Lower leg skin (tissue), 3 donors: Measurements from ENCODE around the gene EHD4.

Experiments
- POLR2A ChIP-seq, 2 donors: fragments of 450-650 bp; IDR thresholded peaks; one replicate each; pipeline ENCODE4 v1.6.1; 2016 to 2017; ENCODE audit warnings: antibody characterized with exemption in 2 of 2, mild to moderate bottlenecking in 1 of 2, moderate library complexity in 1 of 2
- TF ChIP-seq, protein P1 (sequence below), 3 donors: fragments of 450-650 bp; IDR thresholded peaks; one replicate each; pipeline ENCODE4 v1.5.1; 2016; ENCODE audit warnings: antibody characterized with exemption in 3 of 3, mild to moderate bottlenecking in 3 of 3, moderate library complexity in 2 of 3

DNA sequence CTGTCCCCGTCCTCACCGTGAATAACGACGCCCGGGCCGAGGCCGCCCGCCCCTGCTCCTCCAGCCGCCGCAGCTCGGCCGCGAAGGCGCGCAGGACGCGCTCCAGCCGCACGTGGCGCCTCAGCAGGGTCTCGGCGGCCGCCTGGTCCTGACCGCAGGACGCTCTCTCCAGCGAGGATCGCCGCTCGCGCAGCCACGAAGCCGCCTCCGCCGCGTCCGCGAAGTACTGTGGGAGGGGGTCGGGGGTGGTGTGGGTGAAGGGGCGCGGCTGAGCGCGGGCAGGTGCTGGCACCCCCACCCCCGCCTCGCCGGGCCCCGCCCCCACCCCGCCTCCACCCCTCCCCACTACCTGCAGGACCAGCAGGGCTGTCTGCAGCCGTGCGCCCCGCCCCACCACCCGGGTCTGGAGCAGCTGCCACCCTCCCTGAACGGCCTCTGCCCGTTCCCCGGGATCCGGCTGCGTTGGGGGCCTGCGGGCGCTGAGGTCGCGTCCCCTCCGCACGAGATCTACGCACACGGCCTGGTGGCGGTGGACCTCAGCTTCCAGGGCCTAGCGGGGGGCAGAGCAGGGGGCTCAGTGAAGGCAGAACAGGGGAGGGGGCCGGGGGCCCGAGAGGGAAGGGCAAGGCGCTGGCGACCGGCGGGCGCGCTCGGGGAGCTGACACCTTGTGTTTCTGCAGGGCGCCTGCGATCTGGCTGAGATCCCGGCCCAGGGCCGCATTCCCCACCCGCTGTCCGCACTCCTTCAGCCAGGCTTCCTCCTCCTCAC, 90.3 kb downstream of the EHD4 start:
- TF ChIP-seq, protein P1, sequence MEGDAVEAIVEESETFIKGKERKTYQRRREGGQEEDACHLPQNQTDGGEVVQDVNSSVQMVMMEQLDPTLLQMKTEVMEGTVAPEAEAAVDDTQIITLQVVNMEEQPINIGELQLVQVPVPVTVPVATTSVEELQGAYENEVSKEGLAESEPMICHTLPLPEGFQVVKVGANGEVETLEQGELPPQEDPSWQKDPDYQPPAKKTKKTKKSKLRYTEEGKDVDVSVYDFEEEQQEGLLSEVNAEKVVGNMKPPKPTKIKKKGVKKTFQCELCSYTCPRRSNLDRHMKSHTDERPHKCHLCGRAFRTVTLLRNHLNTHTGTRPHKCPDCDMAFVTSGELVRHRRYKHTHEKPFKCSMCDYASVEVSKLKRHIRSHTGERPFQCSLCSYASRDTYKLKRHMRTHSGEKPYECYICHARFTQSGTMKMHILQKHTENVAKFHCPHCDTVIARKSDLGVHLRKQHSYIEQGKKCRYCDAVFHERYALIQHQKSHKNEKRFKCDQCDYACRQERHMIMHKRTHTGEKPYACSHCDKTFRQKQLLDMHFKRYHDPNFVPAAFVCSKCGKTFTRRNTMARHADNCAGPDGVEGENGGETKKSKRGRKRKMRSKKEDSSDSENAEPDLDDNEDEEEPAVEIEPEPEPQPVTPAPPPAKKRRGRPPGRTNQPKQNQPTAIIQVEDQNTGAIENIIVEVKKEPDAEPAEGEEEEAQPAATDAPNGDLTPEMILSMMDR (IDR thresholded peaks at IDR 0.05) = no peak
- no peak for TF ChIP-seq POLR2A (IDR thresholded peaks at IDR 0.05)
